Lower leg skin (tissue), 3 donors: ENCODE results near the gene S1PR3.

ENCODE experiments used
- POLR2A ChIP-seq, 2 donors: fragments of 450-650 bp; IDR thresholded peaks; one replicate each; pipeline ENCODE4 v1.6.1; 2016 to 2017; ENCODE audit warnings: antibody characterized with exemption in 2 of 2, mild to moderate bottlenecking in 1 of 2, moderate library complexity in 1 of 2
- TF ChIP-seq, protein P1 (sequence below), 3 donors: fragments of 450-650 bp; IDR thresholded peaks; one replicate each; pipeline ENCODE4 v1.5.1; 2016; ENCODE audit warnings: antibody characterized with exemption in 3 of 3, mild to moderate bottlenecking in 3 of 3, moderate library complexity in 2 of 3

- TF ChIP-seq, protein P1, sequence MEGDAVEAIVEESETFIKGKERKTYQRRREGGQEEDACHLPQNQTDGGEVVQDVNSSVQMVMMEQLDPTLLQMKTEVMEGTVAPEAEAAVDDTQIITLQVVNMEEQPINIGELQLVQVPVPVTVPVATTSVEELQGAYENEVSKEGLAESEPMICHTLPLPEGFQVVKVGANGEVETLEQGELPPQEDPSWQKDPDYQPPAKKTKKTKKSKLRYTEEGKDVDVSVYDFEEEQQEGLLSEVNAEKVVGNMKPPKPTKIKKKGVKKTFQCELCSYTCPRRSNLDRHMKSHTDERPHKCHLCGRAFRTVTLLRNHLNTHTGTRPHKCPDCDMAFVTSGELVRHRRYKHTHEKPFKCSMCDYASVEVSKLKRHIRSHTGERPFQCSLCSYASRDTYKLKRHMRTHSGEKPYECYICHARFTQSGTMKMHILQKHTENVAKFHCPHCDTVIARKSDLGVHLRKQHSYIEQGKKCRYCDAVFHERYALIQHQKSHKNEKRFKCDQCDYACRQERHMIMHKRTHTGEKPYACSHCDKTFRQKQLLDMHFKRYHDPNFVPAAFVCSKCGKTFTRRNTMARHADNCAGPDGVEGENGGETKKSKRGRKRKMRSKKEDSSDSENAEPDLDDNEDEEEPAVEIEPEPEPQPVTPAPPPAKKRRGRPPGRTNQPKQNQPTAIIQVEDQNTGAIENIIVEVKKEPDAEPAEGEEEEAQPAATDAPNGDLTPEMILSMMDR (IDR thresholded peaks at IDR 0.05), result no peak
- no peak for TF ChIP-seq POLR2A (IDR thresholded peaks at IDR 0.05)
Measured at GRCh38 chr9:88975966-88976889, 15.0 kb upstream of the S1PR3 start.
